Erythroblast (primary cell): ENCODE data around the gene RAB13.

ENCODE experiments used
- GATA1 ChIP-seq: IDR thresholded peaks from 2 replicates; pipeline ENCODE4 v1.6.1; 2011; ENCODE audit warnings: low read depth, mild to moderate bottlenecking, control low read depth, low read length, moderate library complexity
- POLR2A ChIP-seq: IDR thresholded peaks from 2 replicates; pipeline ENCODE4 v1.6.1; 2011; ENCODE audit warnings: mild to moderate bottlenecking, low read length

- no peak for TF ChIP-seq POLR2A
- TF ChIP-seq GATA1 = no peak
Measured at GRCh38 chr1:153939476-153939875, 46.7 kb downstream of the RAB13 start.
